NCI-H345 treated with DMSO at 0.1 percent for 48 hours (cell line): Measurements from ENCODE around the gene LRP11.
"Not testable (repeated sequence)": the region's sequence is repeated elsewhere in the genome, so short reads cannot be mapped to it uniquely, and the experiment has no call there.

Experiments
- DNase-seq: peaks from one replicate; lab custom pipeline; 2025; ENCODE audit not compliant: unreplicated experiment; lab: John Stamatoyannopoulos, UW

The LRP11 gene

DNA sequence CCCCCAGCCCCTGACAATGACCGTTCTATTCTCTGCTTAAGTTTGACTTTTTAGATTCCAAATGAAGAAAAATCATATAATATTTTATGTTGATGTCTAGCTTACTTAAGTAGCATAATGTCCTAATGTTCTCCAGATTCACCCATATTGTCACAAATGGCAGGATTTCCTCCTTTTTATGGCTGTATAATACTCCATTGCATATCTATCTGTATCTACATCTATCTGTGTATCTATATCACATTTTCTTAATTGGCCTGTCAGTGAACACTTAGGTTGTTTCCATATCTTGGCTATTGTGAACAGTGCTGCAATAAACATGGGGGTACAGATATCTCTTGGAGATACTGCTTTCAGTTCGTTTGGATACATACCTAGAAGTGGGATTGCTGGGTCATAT, 7.0 kb upstream of the LRP11 start:
- no peak for DNase-seq

DNA sequence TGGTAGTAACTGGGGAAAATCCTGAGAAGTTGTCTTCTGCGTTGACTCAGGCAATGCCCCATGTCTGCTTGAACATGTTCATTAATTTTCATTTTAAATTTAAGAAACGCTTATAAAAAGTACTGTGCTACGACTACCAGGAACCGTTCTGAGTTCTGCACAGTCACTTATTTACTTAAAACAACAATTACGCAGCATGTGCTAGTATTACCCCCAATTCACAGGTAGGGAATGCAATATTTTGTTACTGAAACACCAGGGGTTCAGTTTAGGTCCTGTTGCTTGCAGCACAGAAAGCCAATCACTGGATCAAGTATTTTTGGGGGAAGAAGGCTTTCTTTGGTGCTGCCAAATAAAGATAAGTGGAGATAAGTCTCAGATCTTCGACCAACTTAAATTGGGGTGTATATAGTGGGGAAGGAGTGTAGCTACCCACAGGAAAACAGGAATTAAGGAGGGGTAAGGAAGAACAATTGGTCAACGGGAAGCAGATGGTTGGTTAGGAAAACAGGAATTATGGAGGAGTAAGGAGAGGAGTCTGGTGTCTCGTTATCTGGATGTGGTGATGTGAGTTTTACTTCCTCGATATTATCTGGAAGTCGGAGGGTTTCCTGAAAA, 5.2 kb upstream of the LRP11 start:
- no peak for DNase-seq

DNA sequence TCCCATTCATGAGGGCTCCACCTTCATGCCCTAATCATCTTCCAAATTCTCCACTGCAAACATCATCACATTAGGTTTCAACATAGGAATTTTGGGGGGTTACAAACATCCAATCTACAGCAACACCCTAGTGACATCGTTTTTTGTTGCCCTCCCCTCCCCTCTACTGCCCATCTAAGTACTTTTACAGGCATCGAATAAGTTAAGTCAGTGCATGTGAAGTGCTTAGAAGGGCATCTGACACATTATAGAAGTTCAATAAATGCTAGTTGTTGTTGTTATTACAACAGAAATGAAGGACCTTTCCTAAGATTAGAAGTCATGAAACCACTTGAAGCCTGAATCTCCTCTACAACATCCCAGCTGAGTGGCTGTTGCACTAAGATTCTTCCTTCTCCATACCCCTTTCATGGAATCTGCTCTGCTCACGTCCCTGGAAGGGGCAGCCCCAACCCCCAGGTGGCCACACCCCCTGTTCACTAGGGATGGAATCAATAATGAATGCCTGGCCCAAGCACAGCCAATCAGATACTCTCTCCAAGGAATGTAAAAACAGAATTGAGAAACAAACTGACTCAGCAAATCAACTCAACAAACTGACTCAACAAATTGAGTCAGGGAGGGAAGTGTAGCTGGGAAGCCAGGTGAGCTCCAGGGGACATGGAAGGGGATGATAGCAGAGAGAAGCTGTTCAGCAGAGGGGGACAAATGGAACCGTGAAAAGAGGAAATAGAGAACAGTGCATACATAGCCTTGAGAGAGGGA, 3.9 kb upstream of the LRP11 start:
- DNase-seq: no peak

DNA sequence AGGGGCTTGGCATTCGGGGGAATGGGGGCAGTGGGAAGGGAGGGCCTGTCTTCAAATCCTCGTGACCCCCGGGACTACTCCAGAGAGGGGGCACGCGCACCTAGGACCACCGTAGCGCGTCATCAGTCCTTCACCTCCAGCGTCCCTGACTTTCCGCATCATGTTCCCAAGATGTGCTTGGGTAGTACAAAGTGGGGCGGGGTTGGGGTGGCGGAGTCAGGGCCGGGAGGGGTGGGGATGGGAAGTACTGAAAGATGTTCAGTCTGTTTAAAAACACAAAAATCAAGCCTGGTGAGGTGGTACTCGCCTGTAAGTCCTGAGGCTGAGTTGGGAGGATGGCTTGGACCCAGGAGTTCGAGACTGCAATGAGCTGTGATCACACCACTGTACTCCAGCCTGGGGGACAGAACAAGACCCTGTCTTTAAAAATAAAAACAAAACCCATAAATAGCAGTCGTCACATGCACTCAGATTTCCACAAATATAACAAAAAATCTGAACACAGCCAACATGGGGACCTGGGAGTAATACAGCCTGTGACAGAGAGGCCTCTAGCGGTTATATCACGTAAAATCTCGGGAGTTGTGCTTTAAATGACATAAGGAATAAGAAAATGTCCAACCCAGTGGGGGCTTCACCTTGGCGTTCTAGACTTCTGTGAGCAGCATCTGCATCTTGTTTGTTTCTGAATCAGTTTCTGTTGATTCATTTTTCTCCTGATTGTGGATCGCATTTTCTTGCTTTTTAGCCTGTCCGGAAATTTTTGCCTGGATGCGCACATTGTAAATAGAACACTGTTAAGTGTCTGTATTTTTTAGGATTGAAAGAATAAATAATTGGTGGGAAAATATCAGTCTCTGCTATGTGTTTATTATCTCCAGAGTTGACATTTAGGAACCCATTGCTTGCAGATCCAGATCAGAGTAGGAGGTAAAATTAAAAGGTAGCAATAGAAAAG, 698 bp upstream of the LRP11 start:
- DNase-seq: peak; percentile 65

DNA sequence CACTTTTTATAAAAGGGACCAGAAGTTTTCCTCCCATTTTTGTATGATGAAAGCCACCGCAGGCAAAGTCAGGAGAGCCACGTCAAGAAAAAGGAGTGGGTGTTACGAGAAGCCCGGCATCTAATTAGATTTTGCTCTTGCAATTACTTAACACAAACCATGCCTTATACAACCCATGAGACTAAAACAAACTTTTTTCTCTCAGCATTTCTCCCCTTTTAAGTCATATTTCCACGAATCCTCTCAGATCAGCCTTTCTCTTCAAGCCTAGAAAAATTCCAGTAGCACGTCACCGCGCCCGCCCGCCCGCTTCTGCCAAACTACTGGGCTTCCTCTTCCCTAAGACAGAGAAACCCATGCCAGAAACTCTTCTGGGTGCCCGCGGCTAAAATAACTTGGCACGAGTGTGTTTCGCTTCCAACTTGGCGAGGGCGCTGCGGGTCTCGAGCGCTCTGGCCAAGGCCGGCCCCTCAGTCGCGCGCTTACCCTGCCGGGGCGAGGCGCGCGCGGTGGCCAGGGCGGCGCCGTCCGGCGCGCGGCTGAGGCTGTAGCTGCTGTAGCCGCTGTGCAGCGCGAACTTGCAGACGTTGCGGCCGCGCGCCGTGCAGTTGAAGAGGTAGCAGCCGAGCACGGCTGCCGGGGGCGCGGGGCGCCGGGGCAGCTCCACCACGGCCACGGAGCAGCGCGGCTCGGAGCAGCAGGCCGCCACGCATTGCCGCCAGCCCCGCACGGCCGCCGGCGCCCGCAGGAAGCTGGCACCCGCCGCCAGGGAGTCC, 1.0 kb downstream of the LRP11 start:
- DNase-seq: no peak

DNA sequence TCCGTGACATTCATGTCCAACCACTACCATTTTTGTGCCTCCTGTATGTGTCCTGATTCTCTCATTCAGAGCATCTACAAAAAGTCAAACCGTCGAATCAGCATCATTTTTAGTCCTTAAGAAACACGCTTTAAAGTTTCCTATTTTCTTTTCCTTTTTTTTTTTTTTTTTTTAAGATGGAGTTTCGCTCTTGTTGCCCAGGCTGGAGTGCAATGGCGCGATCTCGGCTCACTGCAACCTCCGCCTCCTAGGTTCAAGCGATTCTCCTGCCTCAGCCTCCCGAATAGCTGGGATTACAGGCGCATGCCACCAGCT, 1.8 kb downstream of the LRP11 start:
- DNase-seq: not testable (repeated sequence)

DNA sequence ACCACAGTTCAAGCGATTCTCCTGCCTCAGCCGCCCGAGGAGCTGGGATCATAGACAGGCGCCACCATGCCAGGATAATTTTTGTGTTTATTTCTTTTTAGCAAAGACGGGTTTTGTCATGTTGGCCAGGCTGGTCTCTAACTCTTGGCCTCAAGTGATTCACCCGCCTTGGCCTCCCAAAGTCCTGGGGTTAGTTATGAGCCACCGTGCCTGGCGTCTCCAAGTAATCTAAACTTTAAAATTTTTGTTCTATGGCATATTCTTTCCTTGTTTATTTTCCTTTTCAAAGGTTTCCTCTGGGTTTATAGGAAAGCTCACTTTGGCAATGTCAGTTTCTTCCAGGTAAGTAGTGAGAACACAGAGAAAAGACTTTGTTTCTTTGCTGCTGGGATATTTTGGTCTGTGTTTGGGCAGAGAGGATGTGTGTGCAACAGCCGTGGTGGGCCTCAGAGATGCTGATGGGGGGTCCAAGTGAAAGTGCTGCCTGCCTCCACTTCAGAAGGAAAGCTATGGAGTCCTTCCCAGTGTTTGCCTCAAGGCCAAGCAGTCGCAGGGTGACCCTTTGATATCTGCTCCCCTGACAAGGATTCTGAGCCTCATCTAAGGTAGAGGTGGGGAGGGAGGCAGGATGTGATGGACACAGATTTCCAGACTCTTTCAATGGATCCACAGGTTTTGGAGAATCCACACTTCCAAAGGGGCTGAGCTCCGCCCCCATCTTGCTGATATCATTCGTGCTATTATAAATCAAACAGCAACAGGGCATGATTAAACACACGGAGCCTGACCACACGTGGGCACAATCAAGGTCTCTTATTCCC, 2.3 kb downstream of the LRP11 start:
- no peak for DNase-seq

- no peak for DNase-seq
Observed at GRCh38 chr6:149860834-149861602, 3.1 kb downstream of the LRP11 start.

GRCh38 chr6:149860513-149860833, 3.7 kb downstream of the LRP11 start:
- DNase-seq: no peak

DNA sequence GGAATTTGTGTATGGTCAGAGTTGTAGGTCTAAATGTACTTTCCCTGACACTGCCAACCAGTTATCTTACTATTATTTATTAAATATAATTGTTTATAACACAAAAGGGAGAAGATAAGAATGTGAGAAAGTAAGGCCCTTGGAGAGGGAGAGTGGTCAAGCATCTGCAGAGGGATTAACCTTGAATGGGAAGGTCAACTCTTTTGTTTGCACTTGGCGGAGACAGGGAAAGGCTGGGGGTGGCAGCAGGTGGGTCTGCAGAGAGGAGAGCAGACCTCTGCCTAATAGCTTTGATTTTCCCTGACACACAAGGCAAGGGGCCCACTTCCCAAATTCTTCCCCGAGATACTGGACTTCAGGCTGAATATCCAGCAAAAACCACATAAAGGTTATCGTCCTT, 4.2 kb downstream of the LRP11 start:
- DNase-seq: no peak

- peak; percentile 23 for DNase-seq
Observed at GRCh38 chr6:149859368-149859767, 4.8 kb downstream of the LRP11 start.

GRCh38 chr6:149857541-149857940, 6.6 kb downstream of the LRP11 start:
- no peak for DNase-seq

- no peak for DNase-seq
Observed at GRCh38 chr6:149856256-149856994, 7.7 kb downstream of the LRP11 start.

DNA sequence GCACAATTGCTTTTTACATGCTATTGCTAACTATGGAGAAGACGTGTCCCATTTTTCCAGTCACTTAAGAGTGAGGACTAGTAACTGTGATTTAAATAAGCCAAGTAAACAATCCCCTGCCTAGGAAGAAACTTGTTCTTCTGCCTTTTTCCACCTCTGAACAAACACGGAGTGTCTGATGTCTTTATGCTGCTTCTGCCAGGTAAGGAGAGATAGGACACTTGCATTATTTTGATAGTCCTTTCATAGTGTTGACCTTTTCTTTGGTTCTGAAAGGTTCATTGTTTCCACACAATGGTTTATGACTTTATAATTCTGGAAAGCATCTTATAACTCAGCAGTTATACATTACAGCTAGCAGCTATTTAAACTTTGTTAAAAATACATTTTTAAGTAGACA, 8.4 kb downstream of the LRP11 start:
- no peak for DNase-seq

DNA sequence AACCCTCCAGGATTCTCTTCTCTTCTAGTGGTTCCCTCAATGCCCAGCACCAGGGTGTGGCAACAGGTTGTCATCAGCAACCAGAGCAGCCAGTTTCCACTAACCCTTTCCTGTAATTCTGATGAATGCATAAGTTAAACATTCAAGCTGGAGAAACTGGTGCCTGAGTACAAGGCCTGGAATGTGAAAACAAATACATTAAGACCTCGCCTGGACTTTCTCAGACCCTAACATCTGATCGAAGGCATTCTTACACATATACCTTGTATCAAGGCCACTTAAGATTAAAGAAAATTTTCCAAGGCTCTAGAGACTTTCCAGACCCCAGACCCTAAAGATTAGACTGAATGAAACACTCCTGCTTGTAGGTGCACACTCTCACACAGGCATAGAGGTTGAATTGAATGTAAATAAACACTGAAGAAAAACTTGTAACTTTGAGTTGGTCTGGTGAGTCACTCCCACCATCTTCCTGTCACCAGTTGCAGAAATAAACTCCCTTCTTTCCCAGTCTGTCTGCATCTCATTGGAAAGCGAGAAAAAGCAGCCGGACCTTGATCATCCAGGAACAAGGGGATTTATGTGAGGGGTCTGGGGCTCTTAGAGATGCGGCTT, 9.0 kb downstream of the LRP11 start:
- DNase-seq: no peak

DNA sequence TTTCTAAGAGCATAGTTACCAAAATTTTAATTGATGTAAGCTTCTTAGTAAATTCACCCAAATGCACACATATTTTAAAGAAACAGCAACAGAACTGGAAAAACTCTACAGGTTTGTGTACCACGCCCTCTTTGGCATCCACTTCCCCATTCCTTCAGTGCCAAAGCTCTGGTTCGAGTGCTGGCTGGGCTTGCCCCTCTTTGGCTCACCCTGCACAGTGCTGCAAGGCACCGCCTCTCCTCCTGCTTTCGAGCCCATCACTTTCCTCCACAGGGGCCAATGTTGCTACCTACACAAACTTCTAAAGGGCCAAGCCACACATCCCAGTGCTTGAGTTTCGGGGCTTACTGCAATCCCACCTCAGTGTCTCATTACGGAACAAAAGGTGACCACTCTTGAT, 9.6 kb downstream of the LRP11 start:
- no peak for DNase-seq

DNA sequence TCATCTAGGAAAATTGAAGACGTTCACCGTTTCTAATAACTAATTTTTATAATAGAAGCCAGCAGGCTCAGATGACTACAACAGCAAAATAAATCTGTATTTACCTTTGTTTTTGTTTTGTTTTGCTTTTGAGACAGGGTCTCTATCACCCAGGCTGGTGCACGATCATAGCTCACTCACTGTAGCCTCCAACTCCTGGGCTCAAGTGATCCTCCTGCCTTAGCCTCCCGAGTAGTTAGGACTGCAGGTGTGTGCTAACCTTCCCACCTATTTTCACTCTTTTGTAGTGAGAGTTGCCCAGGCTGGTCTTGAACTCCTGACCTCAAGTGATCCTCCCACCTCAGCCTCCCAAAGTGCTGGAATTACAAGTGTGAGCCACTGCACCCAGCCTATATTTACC, 10.1 kb downstream of the LRP11 start:
- not testable (repeated sequence) for DNase-seq

DNA sequence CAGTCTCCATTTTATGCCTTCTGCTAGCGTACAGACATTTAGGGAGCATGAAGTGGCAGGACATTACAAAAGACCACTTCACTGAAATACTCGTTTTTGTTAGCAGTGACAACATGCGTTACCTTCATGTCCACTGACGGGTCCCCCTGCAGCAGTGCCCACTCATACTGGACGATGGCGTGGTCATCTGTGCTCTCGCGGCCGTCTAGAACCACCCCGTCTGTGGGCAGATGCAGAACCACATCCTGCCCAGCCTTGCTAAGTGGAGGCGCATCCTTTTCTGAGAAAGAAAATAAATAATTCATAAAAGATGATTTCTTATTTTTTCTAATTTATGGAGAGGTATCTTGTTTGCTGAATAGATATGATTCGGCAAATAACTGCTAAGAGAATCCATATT, 11.3 kb downstream of the LRP11 start:
- DNase-seq: no peak

DNA sequence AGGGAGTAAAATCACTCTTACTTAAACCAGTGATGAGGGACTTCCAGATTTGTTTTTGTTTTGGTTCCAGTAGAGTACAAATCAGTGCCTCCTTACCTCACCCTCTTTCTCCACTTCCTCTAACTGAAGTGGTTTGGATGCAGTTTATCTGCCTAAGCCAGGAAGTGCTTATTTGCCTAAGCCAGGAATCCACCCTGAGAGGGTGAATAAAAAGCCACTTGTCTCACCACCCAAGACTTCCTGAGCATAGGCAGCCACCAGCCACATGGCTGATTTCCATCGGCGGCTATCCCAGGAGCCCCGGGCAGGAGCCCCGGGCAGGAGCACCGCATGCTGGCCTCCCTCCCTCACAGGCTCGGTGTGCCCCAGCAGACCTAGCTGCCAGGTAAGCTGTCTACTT, 12.0 kb downstream of the LRP11 start:
- no peak for DNase-seq
